Astrocyte (in vitro differentiated cells and primary cell): Measurements from ENCODE around the gene SLIT3.

Experiments
- CTCF ChIP-seq: IDR thresholded peaks from 2 replicates; pipeline ENCODE4 v1.5.1; 2011; ENCODE audit warnings: low read depth, mild to moderate bottlenecking, inconsistent platforms, low read length, moderate library complexity; ENCODE audit not compliant: insufficient read depth
- EZH2 ChIP-seq: IDR thresholded peaks from 2 replicates; pipeline ENCODE4 v1.6.1; 2012; ENCODE audit warnings: mild to moderate bottlenecking, low read length, inconsistent platforms; ENCODE audit not compliant: insufficient read depth

GRCh38 chr5:168790671-168791250 is 510.2 kb downstream of the SLIT3 start:
- no peak for TF ChIP-seq CTCF
- TF ChIP-seq EZH2 = no peak
